HG03457 (cell line): ENCODE data around the gene TAF6L.
"Not testable (repeated sequence)": the region's sequence is repeated elsewhere in the genome, so short reads cannot be mapped to it uniquely, and the experiment has no call there.

ENCODE experiments used
- ATAC-seq: cut with Tn5 transposase; IDR thresholded peaks from one replicate; pipeline ENCODE4 v1.9.1; 2021; ENCODE audit warnings: moderate number of reproducible peaks; ENCODE audit not compliant: unreplicated experiment

The TAF6L gene

GRCh38 chr11:62771144-62772021 is at the start of gene TAF6L:
TSS of gene TAF6L (plus strand) at chr11:62771396. CDS start at chr11:62775784, 4,388 bp downstream.
- ATAC-seq, result peak; percentile 53

DNA sequence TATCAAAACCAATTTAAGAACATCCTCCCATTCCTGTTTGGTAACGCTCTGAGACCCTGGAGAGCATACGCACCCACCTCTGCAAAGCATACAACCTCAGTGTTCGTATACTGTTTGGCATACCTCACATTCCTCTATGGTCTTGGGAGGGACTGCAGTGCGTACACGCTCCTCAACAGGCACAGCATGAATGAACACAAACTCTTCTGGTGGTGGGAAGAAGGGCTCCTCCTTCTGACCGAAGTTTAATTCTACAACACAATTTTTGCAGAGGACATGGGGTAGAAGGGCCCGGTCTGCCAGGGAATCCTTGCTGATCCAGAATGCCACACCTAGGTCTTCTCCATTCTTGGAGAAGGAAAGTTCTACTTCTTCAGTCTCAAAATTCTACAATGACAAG is 49.2 kb upstream of the TAF6L start:
- no peak for ATAC-seq

DNA sequence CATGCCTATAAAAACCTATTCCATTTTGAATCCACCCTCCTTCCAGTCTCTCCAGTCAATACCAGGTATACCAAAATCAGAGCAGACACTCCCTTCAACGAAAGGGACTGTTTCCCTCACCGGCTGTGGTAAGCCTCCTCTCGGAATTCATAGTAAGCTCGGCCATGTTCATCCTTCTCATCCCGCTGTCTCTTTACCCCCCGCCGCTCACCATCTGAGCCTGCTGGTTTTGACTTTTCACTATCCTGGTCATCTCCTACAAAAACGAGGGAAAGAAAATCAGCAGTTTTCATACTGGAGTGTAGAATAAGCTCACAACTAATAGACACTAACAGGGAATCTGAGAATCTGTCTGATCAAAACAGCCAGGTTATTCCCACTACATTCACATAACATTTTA is 47.0 kb upstream of the TAF6L start:
- ATAC-seq, result no peak

GRCh38 chr11:62725646-62726045 is 45.5 kb upstream of the TAF6L start:
- ATAC-seq, result no peak

GRCh38 chr11:62726156-62726914 is 44.9 kb upstream of the TAF6L start:
- peak; percentile 1 for ATAC-seq

GRCh38 chr11:62726915-62727164 is 44.4 kb upstream of the TAF6L start:
- no peak for ATAC-seq

DNA sequence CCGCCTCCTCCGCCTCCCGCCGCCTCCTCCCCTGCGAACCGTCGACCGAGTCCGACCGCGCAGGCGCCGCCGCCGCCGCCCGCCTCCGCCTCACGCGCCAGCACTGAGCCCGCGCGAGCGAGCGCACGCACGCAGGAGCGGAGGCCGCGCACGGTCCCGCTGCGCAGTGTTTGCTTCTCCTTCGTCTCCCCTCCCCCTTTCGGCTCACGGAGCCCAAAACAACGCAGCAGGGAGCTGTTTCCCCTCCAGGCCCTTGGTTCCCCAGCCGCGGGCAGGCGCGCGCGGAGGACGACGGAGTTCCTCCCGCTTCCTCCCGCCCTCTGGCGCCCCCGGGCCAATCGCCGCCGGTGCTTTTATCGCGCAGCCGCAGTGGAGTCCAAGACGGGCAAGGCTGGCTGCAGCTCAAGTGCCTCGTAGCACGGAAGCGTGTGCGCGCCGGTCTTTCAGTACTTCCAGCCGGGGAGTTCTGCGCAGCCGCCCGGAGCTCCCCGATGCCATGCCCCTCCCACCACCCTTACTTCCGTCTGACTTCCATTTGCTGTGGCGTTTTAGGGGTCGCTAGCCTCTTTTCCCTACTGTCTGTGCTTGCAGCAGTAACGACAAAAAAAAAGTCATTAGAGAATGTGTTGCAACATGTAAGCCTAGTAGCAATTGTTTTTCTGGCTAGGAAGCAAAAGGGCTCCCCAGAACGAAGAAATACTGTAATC is 43.9 kb upstream of the TAF6L start, which contains the start of gene HNRNPUL2:
HNRNPUL2 (minus strand) TSS at position 293 of the 707 bp plus-strand sequence. CDS start 301 bp downstream, outside the sequence.
- ATAC-seq, result peak; percentile 51

- ATAC-seq, result peak; percentile 42
Observed at GRCh38 chr11:62727872-62728170, 43.4 kb upstream of the TAF6L start.

DNA sequence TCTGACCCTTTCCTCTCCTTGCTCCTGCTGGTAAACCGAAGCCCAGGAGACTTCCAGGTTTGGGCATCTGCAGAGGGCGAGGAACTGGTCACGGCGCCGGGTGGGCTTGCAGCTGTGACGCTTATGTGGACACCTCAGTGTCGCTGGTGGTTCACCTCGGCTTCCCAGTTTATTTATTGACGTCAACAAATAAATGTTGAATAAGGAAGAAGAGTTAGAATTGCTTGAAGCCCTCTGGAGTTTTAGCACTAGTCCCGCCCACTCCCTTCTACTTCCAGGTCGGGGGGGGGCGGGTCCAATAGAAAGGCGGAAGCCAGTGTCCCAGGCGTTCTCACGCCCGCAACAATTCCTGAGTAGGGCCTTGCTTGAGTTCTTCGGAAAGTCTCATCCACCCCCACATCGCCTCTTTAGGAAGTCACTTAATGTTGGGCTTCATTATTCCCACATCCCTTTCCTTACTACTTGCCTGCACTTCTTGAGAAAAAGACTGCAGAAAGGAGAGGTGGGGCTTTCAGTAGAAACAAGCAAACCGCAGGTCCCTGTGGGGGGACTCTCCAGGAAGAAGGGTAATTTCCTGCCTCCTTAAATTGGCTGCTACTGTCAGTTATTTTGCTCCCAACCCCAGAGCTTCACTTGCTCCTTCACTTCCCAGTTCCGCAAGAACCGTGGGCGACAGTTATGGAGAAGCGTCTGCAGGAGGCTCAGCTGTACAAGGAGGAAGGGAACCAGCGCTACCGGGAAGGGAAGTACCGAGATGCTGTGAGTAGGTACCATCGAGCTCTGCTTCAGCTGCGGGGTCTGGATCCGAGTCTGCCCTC is 42.8 kb upstream of the TAF6L start, which contains the start of gene TTC9C:
TTC9C (plus strand) TSS at position 316 of the 818 bp plus-strand sequence; CDS start at position 679, 363 bp downstream.
- ATAC-seq, result no peak

DNA sequence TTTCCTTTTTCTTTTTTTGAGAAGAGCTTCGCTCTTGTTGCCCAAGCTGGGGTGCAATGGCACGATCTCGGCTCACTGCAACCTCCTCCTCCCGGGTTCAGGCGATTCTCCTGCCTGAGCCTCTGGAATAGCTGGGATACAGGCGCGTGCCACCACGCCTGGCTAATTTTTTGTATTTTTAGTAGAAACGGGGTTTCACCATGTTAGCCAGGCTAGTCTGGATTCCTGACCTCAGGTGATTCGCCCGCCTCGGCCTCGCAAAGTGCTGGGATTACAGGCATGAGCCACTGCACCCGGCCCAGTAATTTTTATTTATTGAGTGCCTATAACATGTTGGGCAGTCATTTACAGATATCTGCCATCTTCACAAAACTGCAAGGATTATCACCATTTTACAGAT is 41.1 kb upstream of the TAF6L start:
- ATAC-seq, result not testable (repeated sequence)

GRCh38 chr11:62732830-62733229 is 38.4 kb upstream of the TAF6L start:
- no peak for ATAC-seq

DNA sequence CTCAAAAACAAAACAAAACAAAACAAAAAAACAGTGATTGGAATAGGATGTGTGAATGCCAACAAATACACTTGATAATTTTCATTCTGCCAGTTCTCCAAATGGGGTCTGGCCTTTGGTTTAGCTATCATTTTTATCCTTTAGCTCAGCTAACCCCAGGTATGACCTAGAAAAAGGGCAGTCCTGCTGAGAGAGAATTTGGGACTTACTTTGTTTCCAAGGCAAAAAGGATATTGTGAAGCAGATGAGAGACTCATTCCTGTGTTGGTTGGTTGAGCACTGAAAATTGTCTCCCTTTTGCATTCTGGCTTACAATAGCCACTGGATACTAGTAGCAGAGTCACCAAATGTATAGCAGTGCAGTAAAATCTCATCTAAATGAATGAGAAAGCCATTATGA is 34.0 kb upstream of the TAF6L start:
- ATAC-seq, result no peak

DNA sequence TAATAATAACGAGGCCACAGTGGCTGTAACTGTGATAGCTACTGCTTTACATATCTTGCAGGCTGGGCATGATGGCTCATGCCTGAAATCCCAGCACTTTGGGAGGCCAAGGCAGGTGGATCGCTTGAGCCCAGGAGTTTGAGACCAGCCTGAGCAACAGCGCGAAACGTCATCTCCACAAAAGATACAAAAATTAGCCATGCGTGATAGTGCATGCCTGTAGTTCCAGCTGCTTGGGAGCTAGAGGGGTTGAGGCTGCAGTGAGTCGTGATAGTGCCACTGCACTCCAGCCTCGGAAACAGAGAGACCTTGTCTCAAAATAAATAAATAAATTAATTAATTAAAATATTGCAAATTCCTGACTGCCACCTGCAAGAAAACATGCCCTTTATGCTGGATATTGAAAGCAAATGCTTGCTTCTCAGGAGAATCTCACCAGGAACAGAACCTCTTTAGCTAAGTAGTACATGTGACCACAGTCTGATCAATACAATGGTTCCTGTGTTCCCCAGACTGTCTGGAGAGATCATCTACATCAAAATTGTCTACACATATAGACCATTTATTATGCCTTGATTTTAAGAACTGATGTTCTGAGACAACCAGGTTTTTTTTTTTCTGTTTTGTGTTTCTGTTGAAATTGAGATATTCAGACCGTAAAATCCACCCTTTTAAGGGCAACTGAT is 23.6 kb upstream of the TAF6L start:
- no peak for ATAC-seq

GRCh38 chr11:62749931-62750330 is 21.3 kb upstream of the TAF6L start:
- not testable (repeated sequence) for ATAC-seq

DNA sequence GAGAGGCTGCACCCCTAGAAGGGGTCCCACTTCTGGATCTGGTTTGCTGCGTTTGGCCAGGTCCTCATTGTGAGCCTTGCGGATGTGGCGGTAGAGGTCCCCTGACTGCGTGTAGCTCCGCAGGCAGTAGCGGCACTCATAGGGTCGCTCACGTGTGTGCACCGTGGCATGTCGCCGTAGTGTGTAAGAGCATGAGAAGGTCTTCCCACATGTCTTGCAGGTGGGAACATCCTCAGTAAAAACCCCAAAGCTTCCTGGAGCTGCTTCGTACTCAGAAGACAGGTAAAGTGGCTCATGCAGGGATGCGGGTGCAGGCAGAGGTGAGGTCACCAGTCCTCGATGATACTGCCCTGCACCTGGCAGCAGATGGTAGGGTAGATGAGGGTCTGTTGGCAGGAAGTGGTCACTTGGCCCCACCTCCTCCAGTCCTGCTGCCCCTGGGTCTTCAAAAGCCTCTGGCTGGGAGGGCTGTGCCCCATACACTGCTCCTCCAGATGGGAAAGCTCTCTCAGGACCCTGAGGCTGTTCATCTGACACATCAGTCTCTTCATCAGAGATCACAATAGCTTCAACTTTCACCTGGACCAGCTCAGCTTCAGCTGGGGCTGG is 18.9 kb upstream of the TAF6L start:
- ATAC-seq, result no peak

- ATAC-seq, result no peak
Observed at GRCh38 chr11:62752994-62753735, 18.0 kb upstream of the TAF6L start.

DNA sequence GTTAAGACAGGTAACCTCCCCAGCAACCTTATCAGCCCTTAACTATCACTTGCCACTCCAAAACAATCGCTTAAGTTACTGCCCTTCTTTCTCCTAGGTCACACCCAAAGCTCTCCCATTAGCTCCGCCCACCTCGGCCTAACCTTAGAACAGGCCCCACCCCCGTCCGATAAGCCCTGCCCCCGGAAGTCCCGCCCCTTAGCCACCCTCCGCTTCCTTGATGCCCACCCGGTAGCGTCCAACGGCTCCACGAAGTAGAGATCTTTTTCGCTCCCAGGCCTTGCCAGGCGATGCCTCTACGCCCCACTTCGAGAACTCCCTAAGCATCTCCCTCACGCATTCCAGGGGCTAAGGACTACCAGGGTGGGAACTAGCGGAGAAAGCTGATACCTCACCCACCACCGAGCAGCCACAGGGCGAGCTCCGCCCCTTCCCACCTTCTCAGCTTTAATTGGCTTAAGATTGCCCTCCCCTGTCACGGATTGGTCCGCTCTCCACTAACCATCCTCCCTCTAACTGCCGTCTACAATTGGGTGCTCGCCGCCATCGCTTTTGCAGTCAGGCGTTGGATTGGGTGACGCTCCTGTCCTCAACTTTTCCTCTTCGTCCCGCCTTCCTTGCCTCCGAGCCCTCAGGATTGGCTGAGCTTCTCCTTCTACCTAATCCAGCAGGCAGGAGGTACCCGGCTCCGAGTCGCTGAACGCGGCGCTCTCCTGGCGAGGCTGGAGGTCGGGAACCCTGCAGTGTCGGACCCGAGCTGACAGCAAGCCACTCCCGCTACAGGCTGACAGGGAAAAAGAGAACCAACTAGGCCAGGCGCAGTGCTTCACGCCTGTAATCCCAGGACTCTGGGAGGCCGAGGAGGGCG is 17.2 kb upstream of the TAF6L start, which contains the start of gene ZBTB3:
ZBTB3 (minus strand) TSS at position 425 of the 868 bp plus-strand sequence. CDS start 496 bp downstream, outside the sequence.
- ATAC-seq, result peak; percentile 77

- no peak for ATAC-seq
Observed at GRCh38 chr11:62755086-62755615, 16.0 kb upstream of the TAF6L start.
